Measurements from ENCODE around the gene MAGEB5.

Gene MAGEB5

GRCh38 chrX:26253526-26253925 is 37.6 kb downstream of the MAGEB5 start:
- TF ChIP-seq CTCF (conservative IDR thresholded peaks at IDR 0.05; ENCODE audit: low read depth, low read length), result no peak
- no peak for DNase-seq (ENCODE audit: low read depth)
- H3K4me3 ChIP-seq (ENCODE audit: low read depth, low read length), result no peak overlapping the region

GRCh38 chrX:26254436-26254835 is 38.5 kb downstream of the MAGEB5 start:
- DNase-seq (ENCODE audit: low read depth), result no peak
- TF ChIP-seq CTCF (conservative IDR thresholded peaks at IDR 0.05; ENCODE audit: low read depth, low read length), result no peak
- H3K4me3 ChIP-seq (ENCODE audit: low read depth, low read length), result no peak overlapping the region

DNA sequence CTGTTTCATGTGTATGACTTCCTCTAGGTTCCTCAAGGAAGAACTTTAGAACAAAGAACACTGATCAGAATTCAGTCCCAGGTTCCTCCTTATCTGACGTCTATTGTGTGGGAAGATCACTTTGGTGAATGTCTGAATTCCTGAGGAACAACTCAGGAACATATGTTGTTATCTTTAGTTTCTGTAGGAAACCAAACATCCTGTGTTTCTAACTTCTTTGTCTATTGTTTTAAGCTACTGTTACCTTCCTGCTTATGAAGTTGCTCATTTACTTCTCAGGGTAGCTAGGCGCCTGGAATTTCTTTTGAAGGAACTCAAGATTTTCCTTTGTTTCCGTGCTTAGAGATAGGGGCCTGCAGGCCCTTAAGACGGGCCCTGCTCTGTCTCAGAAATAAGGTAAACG is 46.2 kb downstream of the MAGEB5 start:
- no peak for TF ChIP-seq CTCF (conservative IDR thresholded peaks at IDR 0.05; ENCODE audit: low read depth, low read length)
- no peak overlapping the region for H3K4me3 ChIP-seq (ENCODE audit: low read depth, low read length)
- DNase-seq (ENCODE audit: low read depth), result peak; percentile 68

All from choroid plexus epithelial cell (primary cell).